Measurements from ENCODE around the gene SEC61B. TPM values are rescaled to one million over a fixed set of nuclear protein-coding genes. Genes with fewer than 3 reads are reported as not detected.

Gene SEC61B
- polyA plus RNA-seq, 1 experiment: 134 TPM

- no peak overlapping the region for H3K4me3 ChIP-seq (ENCODE audit: low read depth, low read length)
- DNase-seq (ENCODE audit: low read depth): no peak
- H3K27me3 ChIP-seq (ENCODE audit: control insufficient read depth, insufficient read depth, low read length): no peaks in the 10 kb centered on the region
- no peak for TF ChIP-seq CTCF (IDR thresholded peaks at IDR 0.05; ENCODE audit: insufficient read depth, low read depth, low read length)
- CTCF ChIA-PET: interaction anchor here (0.6 to 4.4 kb wide), 4 partner anchors 7 to 103 kb away, joined by 3 to 16 read pairs (median 4); no protein-coding TSS in a partner anchor
- H3K36me3 ChIP-seq (ENCODE audit: control insufficient read depth, insufficient read depth, low read length): no peaks in the 10 kb centered on the region
- POLR2A ChIA-PET: no interaction called here
Measured at GRCh38 chr9:99178912-99179872, 42.9 kb upstream of the SEC61B start.

GRCh38 chr9:99180199-99180598 lies 41.9 kb upstream of the SEC61B start:
- no peak for TF ChIP-seq CTCF (IDR thresholded peaks at IDR 0.05; ENCODE audit: insufficient read depth, low read depth, low read length)
- ChIA-PET POLR2A (no interaction called here), CTCF (no interaction called here)

GRCh38 chr9:99180662-99181061 lies 41.4 kb upstream of the SEC61B start:
- no peak overlapping the region for H3K4me3 ChIP-seq (ENCODE audit: low read depth, low read length)
- TF ChIP-seq CTCF (IDR thresholded peaks at IDR 0.05; ENCODE audit: insufficient read depth, low read depth, low read length): no peak
- no peak for DNase-seq (ENCODE audit: low read depth)
- ChIA-PET POLR2A (no interaction called here), CTCF (no interaction called here)
- no peaks in the 10 kb centered on the region for H3K27me3 ChIP-seq (ENCODE audit: control insufficient read depth, insufficient read depth, low read length)
- no peaks in the 10 kb centered on the region for H3K36me3 ChIP-seq (ENCODE audit: control insufficient read depth, insufficient read depth, low read length)

More at GRCh38 chr9:99180199-99180598, 41.9 kb upstream of the SEC61B start:
- Histone ChIP-seq H3K4me3 (ENCODE audit: low read depth, low read length) (no peak overlapping the region), H3K36me3 (ENCODE audit: control insufficient read depth, insufficient read depth, low read length) (no peaks in the 10 kb centered on the region), H3K27me3 (ENCODE audit: control insufficient read depth, insufficient read depth, low read length) (no peaks in the 10 kb centered on the region)
- no peak for DNase-seq (ENCODE audit: low read depth)

GRCh38 chr9:99181206-99181605 lies 40.9 kb upstream of the SEC61B start:
- Histone ChIP-seq H3K36me3 (ENCODE audit: control insufficient read depth, insufficient read depth, low read length) (no peaks in the 10 kb centered on the region), H3K27me3 (ENCODE audit: control insufficient read depth, insufficient read depth, low read length) (no peaks in the 10 kb centered on the region), H3K4me3 (ENCODE audit: low read depth, low read length) (no peak overlapping the region)
- no peak for TF ChIP-seq CTCF (IDR thresholded peaks at IDR 0.05; ENCODE audit: insufficient read depth, low read depth, low read length)
- POLR2A ChIA-PET: no interaction called here
- CTCF ChIA-PET: interaction anchor here (1.3 to 2.1 kb wide), 2 partner anchors 8 to 10 kb away, joined by 3 to 9 read pairs; no protein-coding TSS in a partner anchor
- no peak for DNase-seq (ENCODE audit: low read depth)

GRCh38 chr9:99181621-99182020 lies 40.5 kb upstream of the SEC61B start:
- DNase-seq (ENCODE audit: low read depth): no peak

More at GRCh38 chr9:99181621-99182020, 40.5 kb upstream of the SEC61B start:
- POLR2A ChIA-PET: no interaction called here
- CTCF ChIA-PET: interaction anchor here (0.6 to 2.1 kb wide), 4 partner anchors 9 to 70 kb away, joined by 3 to 9 read pairs (median 4); no protein-coding TSS in a partner anchor
- no peaks in the 10 kb centered on the region for H3K36me3 ChIP-seq (ENCODE audit: control insufficient read depth, insufficient read depth, low read length)
- H3K27me3 ChIP-seq (ENCODE audit: control insufficient read depth, insufficient read depth, low read length): no peaks in the 10 kb centered on the region
- H3K4me3 ChIP-seq (ENCODE audit: low read depth, low read length): no peak overlapping the region
- TF ChIP-seq CTCF (IDR thresholded peaks at IDR 0.05; ENCODE audit: insufficient read depth, low read depth, low read length): no peak

Data from BJ (cell line).